IMR-90 (cell line): Measurements from ENCODE around the gene LDLRAD3. TPM values are rescaled to one million over a fixed set of nuclear protein-coding genes. Genes with fewer than 3 reads are reported as not detected.

Experiments
- ATAC-seq: fragments of 200-7000 bp; cut with Tn5 transposase; 2 replicates; pipeline ENCODE4 v1.9.1; 2020; ENCODE audit warnings: low read depth, mild to moderate bottlenecking, moderate library complexity
- BruUV-seq: library from RNA; stranded (reverse); fragments of 400-500 nt; replicated peaks from 2 replicates; lab custom pipeline; 2021; lab: Mats Ljungman, UMichigan
- CTCF ChIA-PET: fragments of 300-600 bp; formaldehyde crosslinking; extraction: SDS; loops from one replicate; lab custom pipeline; 2021; ENCODE audit warnings: antibody characterized with exemption; lab: Yijun Ruan, JAX
- POLR2A ChIA-PET: fragments of 300-600 bp; sonication (Branson Sonifier 250); formaldehyde crosslinking; loops from one replicate; lab custom pipeline; 2022; ENCODE audit warnings: antibody characterized with exemption; ENCODE audit not compliant: unreplicated experiment; lab: Charles Lee
- DNase-seq: peaks from one replicate; pipeline ENCODE4 v3.0.0; 2013
- H2AFZ ChIP-seq: replicated peaks from 2 replicates; pipeline ENCODE3; 2013; ENCODE audit warnings: low read length, mild to moderate bottlenecking; ENCODE audit not compliant: poor library complexity
- H2AK5ac ChIP-seq: 2 replicates; pipeline ENCODE4 v1.6.1; 2013; ENCODE audit warnings: low read depth, low read length, inconsistent platforms
- H2AK9ac ChIP-seq: replicated peaks from 2 replicates; pipeline ENCODE3; 2013; ENCODE audit warnings: mild to moderate bottlenecking, low read depth, low read length, moderate library complexity; ENCODE audit not compliant: poor library complexity
- H2BK120ac ChIP-seq: 2 replicates; pipeline ENCODE4 v1.6.1; 2013; ENCODE audit warnings: low read depth, low read length, inconsistent platforms
- H2BK15ac ChIP-seq: 3 replicates; pipeline ENCODE4 v1.6.1; 2013; ENCODE audit warnings: low read depth, low read length, inconsistent platforms
- H2BK20ac ChIP-seq: 2 replicates; pipeline ENCODE4 v1.6.1; 2013; ENCODE audit warnings: low read depth, mild to moderate bottlenecking, inconsistent platforms, low read length, moderate library complexity
- H2BK5ac ChIP-seq: 2 replicates; pipeline ENCODE4 v1.6.1; 2013; ENCODE audit warnings: mild to moderate bottlenecking, low read depth, low read length, inconsistent platforms; ENCODE audit not compliant: poor library complexity, severe bottlenecking
- H3K14ac ChIP-seq: replicated peaks from 2 replicates; pipeline ENCODE4 v1.6.1; 2013; ENCODE audit warnings: low read depth, low read length, inconsistent platforms
- H3K18ac ChIP-seq: 2 replicates; pipeline ENCODE4 v1.6.1; 2013; ENCODE audit warnings: low read depth, low read length, control low read depth
- H3K23ac ChIP-seq: 2 replicates; pipeline ENCODE4 v1.6.1; 2013; ENCODE audit warnings: low read depth, low read length, inconsistent platforms
- H3K27ac ChIP-seq: 2 replicates; pipeline ENCODE4 v1.5.1; 2013; ENCODE audit warnings: mild to moderate bottlenecking, control low read depth, low read length; ENCODE audit not compliant: insufficient read depth
- H3K27me3 ChIP-seq: 2 replicates; pipeline ENCODE4 v1.6.1; 2013; ENCODE audit warnings: low read length; ENCODE audit not compliant: control insufficient read depth, insufficient read depth
- H3K36me3 ChIP-seq: 2 replicates; pipeline ENCODE4 v1.6.1; 2013; ENCODE audit warnings: low read length, mixed read lengths; ENCODE audit not compliant: control insufficient read depth, insufficient read depth
- H3K4ac ChIP-seq: 2 replicates; pipeline ENCODE4 v1.6.1; 2013; ENCODE audit warnings: low read depth, low read length, inconsistent platforms
- H3K4me1 ChIP-seq: 2 replicates; pipeline ENCODE4 v1.6.1; 2013; ENCODE audit warnings: low read length, mixed read lengths; ENCODE audit not compliant: control insufficient read depth, insufficient read depth
- H3K4me2 ChIP-seq: 2 replicates; pipeline ENCODE4 v1.6.1; 2013; ENCODE audit warnings: low read depth, mild to moderate bottlenecking, control low read depth, low read length, moderate library complexity
- H3K4me3 ChIP-seq: 2 replicates; pipeline ENCODE4 v1.5.1; 2013; ENCODE audit warnings: low read depth, mild to moderate bottlenecking, control low read depth, low read length, moderate library complexity; ENCODE audit not compliant: insufficient read depth
- H3K56ac ChIP-seq: 2 replicates; pipeline ENCODE4 v1.6.1; 2013; ENCODE audit warnings: low read length, inconsistent platforms; ENCODE audit not compliant: insufficient read depth; ENCODE audit errors: extremely low read depth
- H3K79me1 ChIP-seq, 2 experiments: 2 replicates each; pipeline ENCODE4 v1.6.1; 2013; ENCODE audit warnings: low read length in 2 of 2, inconsistent platforms in 1 of 2, low read depth in 1 of 2
- H3K9ac ChIP-seq: 2 replicates; pipeline ENCODE4 v1.6.1; 2013; ENCODE audit warnings: low read depth, low read length, control low read depth
- H3K9me1 ChIP-seq: 2 replicates; pipeline ENCODE4 v1.6.1; 2013; ENCODE audit warnings: low read length, inconsistent platforms; ENCODE audit not compliant: insufficient read depth
- H3K9me3 ChIP-seq: 2 replicates; pipeline ENCODE4 v1.6.1; 2013; ENCODE audit warnings: low read length; ENCODE audit not compliant: control insufficient read depth, insufficient read depth
- H4K20me1 ChIP-seq: 2 replicates; pipeline ENCODE4 v1.6.1; 2013; ENCODE audit warnings: low read length, inconsistent platforms; ENCODE audit not compliant: insufficient read depth
- H4K5ac ChIP-seq: 2 replicates; pipeline ENCODE4 v1.6.1; 2013; ENCODE audit warnings: mild to moderate bottlenecking, low read depth, low read length, control low read depth
- H4K8ac ChIP-seq, 2 experiments: 2 replicates each; pipeline ENCODE4 v1.6.1; 2013; ENCODE audit warnings: low read depth in 2 of 2, low read length in 2 of 2, control low read depth in 1 of 2, inconsistent platforms in 1 of 2
- H4K91ac ChIP-seq: 2 replicates; pipeline ENCODE4 v1.6.1; 2013; ENCODE audit warnings: low read depth, low read length, inconsistent platforms; ENCODE audit not compliant: insufficient read depth
- BHLHE40 ChIP-seq: fragments of 150-350 bp; IDR thresholded peaks from 2 replicates; pipeline ENCODE4 v1.6.1; 2016; ENCODE audit warnings: mild to moderate bottlenecking, low read depth, low read length
- CEBPB ChIP-seq: IDR thresholded peaks from 2 replicates; pipeline ENCODE4 v1.6.1; 2012; ENCODE audit warnings: low read depth, low read length, improper control_type of control experiment
- CHD1 ChIP-seq: IDR thresholded peaks from 2 replicates; pipeline ENCODE4 v1.6.1; 2012; ENCODE audit warnings: low read depth, low read length, improper control_type of control experiment
- CTCF ChIP-seq: conservative IDR thresholded peaks from 2 replicates; pipeline ENCODE4 v1.5.1; 2012; ENCODE audit warnings: mild to moderate bottlenecking, low read depth, low read length, improper control_type of control experiment
- ELK1 ChIP-seq: fragments of 150-350 bp; IDR thresholded peaks from 2 replicates; pipeline ENCODE4 v1.6.1; 2016; ENCODE audit warnings: low read depth, mild to moderate bottlenecking, low read length, moderate library complexity, borderline replicate concordance
- MAFK ChIP-seq: IDR thresholded peaks from 2 replicates; pipeline ENCODE4 v1.6.1; 2012; ENCODE audit warnings: low read depth, low read length, improper control_type of control experiment
- MXI1 ChIP-seq: IDR thresholded peaks from 2 replicates; pipeline ENCODE4 v1.6.1; 2012; ENCODE audit warnings: low read depth, mild to moderate bottlenecking, low read length, moderate library complexity, borderline replicate concordance
- POLR2A ChIP-seq: IDR thresholded peaks from 2 replicates; pipeline ENCODE4 v1.6.1; 2012; ENCODE audit warnings: mild to moderate bottlenecking, low read depth, low read length
- RAD21 ChIP-seq: IDR thresholded peaks from 2 replicates; pipeline ENCODE4 v1.6.1; 2012; ENCODE audit warnings: low read length, improper control_type of control experiment
- RCOR1 ChIP-seq: IDR thresholded peaks from 2 replicates; pipeline ENCODE4 v1.6.1; 2012; ENCODE audit warnings: mild to moderate bottlenecking, low read length, improper control_type of control experiment; ENCODE audit not compliant: insufficient replicate concordance
- RFX5 ChIP-seq: IDR thresholded peaks from 2 replicates; pipeline ENCODE4 v1.8.0; 2012; ENCODE audit warnings: low read depth, mild to moderate bottlenecking, low read length, moderate library complexity
- SMC3 ChIP-seq: fragments of 150-350 bp; IDR thresholded peaks from 2 replicates; pipeline ENCODE4 v1.6.1; 2016; ENCODE audit warnings: low read depth, mild to moderate bottlenecking, antibody characterized with exemption, low read length, moderate library complexity
- USF2 ChIP-seq: fragments of 150-350 bp; IDR thresholded peaks from 2 replicates; pipeline ENCODE4 v1.6.1; 2017; ENCODE audit warnings: mild to moderate bottlenecking, antibody characterized with exemption, low read length, low read depth
- WGBS, 2 experiments: methylation state at CpG; one replicate each; pipeline versions ENCODE4 v1.1.5 to v1.1.7; 2013; ENCODE audit warnings: missing lambda C conversion rate in 2 of 2; ENCODE audit not compliant: insufficient read length in 1 of 2; ENCODE audit errors: extremely low coverage in 2 of 2; 5-methylcytosine and 5-hydroxymethylcytosine counted together
- dilution Hi-C: fragments of 300-500 bp; cut with HindIII; formaldehyde crosslinking; loops from one replicate; pipeline ENCODE4 v1.14.3; 2018; ENCODE audit warnings: low sequenced_read_pairs; ENCODE audit not compliant: unreplicated experiment
- in situ Hi-C: fragments of 300-500 bp; cut with MboI; formaldehyde crosslinking; loops from 3 replicates; pipeline ENCODE4 v1.14.3; 2019; ENCODE audit warnings: low sequenced_read_pairs, inconsistent platforms, mixed read lengths
- intact Hi-C: fragments of 100-400 bp; cut with micrococcal nuclease; formaldehyde crosslinking; loops from 2 replicates; pipeline ENCODE4 v1.10.0; 2022
- polyA plus RNA-seq, 3 experiments: library from polyadenylated mRNA; depleted of rRNA; stranded (reverse); fragments of >200 nt; gene quantifications; 2 replicates each; pipeline ENCODE4 v1.2.3, GENCODE V29; 2012; ENCODE audit warnings: low replicate concordance in 1 of 3
- total RNA-seq: library from RNA; depleted of rRNA; stranded (reverse); fragments of >200 nt; gene quantifications from 2 replicates; pipeline ENCODE4 v1.2.3, GENCODE V29; 2012

The LDLRAD3 gene
- total and polyA plus RNA-seq, 2 of the 4 experiments (the other 2 are of a cell fraction): 2.7 to 6.4 TPM

GRCh38 chr11:35969089-35970042, 25.5 kb downstream of the LDLRAD3 start:
- H4K91ac ChIP-seq: no peak overlapping the region
- peak; percentile 27 for DNase-seq
- H3K9me3 ChIP-seq: no peaks in the 10 kb centered on the region
- H3K4ac ChIP-seq: no peak overlapping the region; the same call in 1 of the 2 replicates
- H2AFZ ChIP-seq: peak overlapping the region; percentile 24
- no peak overlapping the region for H2BK120ac ChIP-seq
- peaks cover 8 to 18% of the 10 kb centered on the region in 2 experiments; a peak in 3 of 4 replicates for H3K79me1 ChIP-seq
- no peak overlapping the region for H4K5ac ChIP-seq
- no peak overlapping the region for H4K8ac ChIP-seq
- no peak overlapping the region for H3K27ac ChIP-seq
- H3K14ac ChIP-seq: 0 out of 2 replicates have a peak overlapping the region, but pooled peaks have one; percentile 33
- CTCF ChIA-PET: interaction anchor here (1.1 kb wide), 1 partner anchor 11 kb away, joined by 3 read pairs; no protein-coding TSS in a partner anchor
- H4K20me1 ChIP-seq: peaks cover 3% of the 10 kb centered on the region; the same call in 1 of the 2 replicates
- no peak overlapping the region for H3K56ac ChIP-seq
- intact Hi-C loops: no loop called here
- H2AK9ac ChIP-seq: peak overlapping the region; percentile 25
- no peak overlapping the region for H3K18ac ChIP-seq
- H2BK15ac ChIP-seq: no peak overlapping the region
- peaks cover 2% of the 10 kb centered on the region; the same call in 1 of the 2 replicates for H3K4me1 ChIP-seq
- in situ Hi-C loops: no loop called here
- no peaks in the 10 kb centered on the region for H3K27me3 ChIP-seq
- no peak overlapping the region for H2AK5ac ChIP-seq
- no peak overlapping the region for H3K9ac ChIP-seq
- BruUV-seq: no TSS peak
- 80% methylated on average over 1 of the region's 10 CpGs; no CpG with 5 or more reads in 1 of the 2 experiments for WGBS, 2 experiments
- H2BK20ac ChIP-seq: no peak overlapping the region
- no peaks in the 10 kb centered on the region for H3K36me3 ChIP-seq
- H3K4me2 ChIP-seq: no peak overlapping the region
- peak; percentile 63 for ATAC-seq
- H3K9me1 ChIP-seq: peaks cover 8% of the 10 kb centered on the region; the same call in 1 of the 2 replicates
- no peak overlapping the region for H2BK5ac ChIP-seq
- dilution Hi-C loops: no loop called here
- POLR2A ChIA-PET: interaction anchor here (0.5 to 0.9 kb wide), 2 partner anchors 10 to 15 kb away, joined by 3 read pairs; no protein-coding TSS in a partner anchor
- no peak overlapping the region for H3K23ac ChIP-seq
- no peak overlapping the region for H3K4me3 ChIP-seq
- TF ChIP-seq MXI1 (no peak), CTCF (no peak), RCOR1 (no peak), RAD21 (no peak), ELK1 (no peak), RFX5 (no peak), SMC3 (no peak), USF2 (no peak), POLR2A (no peak), CEBPB (no peak), BHLHE40 (no peak), MAFK (no peak), CHD1 (no peak)
